SK-N-SH treated with all-trans-retinoic acid at 6 μM for 48 hours (cell line): Measurements from ENCODE around the gene SRRD.

Source experiments
- ARNTL ChIP-seq: fragments of 450-650 bp; formaldehyde crosslinking; IDR thresholded peaks from 2 replicates; pipeline ENCODE4 v1.5.0; 2020; ENCODE audit warnings: low read depth, mild to moderate bottlenecking, moderate library complexity, borderline replicate concordance
- GLIS3 ChIP-seq: fragments of 250-450 bp; sonication (Bioruptor Pico); IDR thresholded peaks from 2 replicates; pipeline ENCODE4 v1.5.0; 2020; ENCODE audit warnings: mild to moderate bottlenecking, moderate library complexity
- OSR1 ChIP-seq: fragments of 250-450 bp; sonication (Bioruptor Pico); IDR thresholded peaks from 2 replicates; pipeline ENCODE4 v1.8.0; 2022; ENCODE audit warnings: moderate library complexity, mild to moderate bottlenecking, inconsistent platforms
- ZFP30 ChIP-seq: fragments of 450-650 bp; formaldehyde crosslinking; IDR thresholded peaks from 2 replicates; pipeline ENCODE4 v1.5.0; 2022; ENCODE audit warnings: mild to moderate bottlenecking, moderate library complexity
- TF ChIP-seq, protein P1 (sequence below): fragments of 250-450 bp; sonication (Bioruptor Pico); IDR thresholded peaks from 2 replicates; pipeline ENCODE4 v1.5.1; 2020; ENCODE audit warnings: low read depth, mild to moderate bottlenecking, moderate library complexity
- TF ChIP-seq, protein P2 (sequence below): fragments of 250-450 bp; sonication (Bioruptor Pico); IDR thresholded peaks from 2 replicates; pipeline ENCODE4 v1.8.0; 2021; ENCODE audit warnings: low read depth, mild to moderate bottlenecking, moderate library complexity, borderline replicate concordance

DNA sequence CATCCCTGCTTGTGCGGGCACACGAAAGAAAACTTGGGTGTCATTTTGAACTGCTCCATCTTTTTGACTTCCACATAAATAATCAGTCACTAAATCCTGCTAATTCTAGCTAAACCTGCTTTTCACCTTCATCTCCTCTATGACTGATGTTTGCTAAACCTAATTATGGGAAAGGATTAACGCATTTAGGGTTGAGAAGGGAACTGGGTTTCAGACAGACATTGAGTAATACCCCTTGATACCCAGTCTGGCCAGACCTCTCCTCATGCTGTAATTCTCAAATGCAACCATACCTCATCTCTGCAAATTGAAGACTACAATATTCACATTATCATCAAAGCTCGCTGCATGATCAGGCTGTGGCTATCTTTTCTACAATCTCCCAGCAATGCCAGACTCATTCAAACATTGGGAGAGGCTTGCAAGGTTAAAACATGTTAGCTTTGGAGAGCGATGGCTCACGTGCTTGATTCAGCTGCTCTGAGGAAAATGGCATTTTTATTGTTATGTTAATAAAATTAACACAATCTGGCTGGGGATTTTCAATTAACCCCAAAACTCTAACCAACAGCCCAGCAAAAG, 2.5 kb upstream of the SRRD start:
- TF ChIP-seq GLIS3 (CRISPR knock-in tag): no peak
- no peak for TF ChIP-seq OSR1 (CRISPR knock-in tag)
- TF ChIP-seq, protein P1, sequence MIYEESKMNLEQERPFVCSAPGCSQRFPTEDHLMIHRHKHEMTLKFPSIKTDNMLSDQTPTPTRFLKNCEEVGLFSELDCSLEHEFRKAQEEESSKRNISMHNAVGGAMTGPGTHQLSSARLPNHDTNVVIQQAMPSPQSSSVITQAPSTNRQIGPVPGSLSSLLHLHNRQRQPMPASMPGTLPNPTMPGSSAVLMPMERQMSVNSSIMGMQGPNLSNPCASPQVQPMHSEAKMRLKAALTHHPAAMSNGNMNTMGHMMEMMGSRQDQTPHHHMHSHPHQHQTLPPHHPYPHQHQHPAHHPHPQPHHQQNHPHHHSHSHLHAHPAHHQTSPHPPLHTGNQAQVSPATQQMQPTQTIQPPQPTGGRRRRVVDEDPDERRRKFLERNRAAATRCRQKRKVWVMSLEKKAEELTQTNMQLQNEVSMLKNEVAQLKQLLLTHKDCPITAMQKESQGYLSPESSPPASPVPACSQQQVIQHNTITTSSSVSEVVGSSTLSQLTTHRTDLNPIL (CRISPR knock-in tag): no peak
- TF ChIP-seq ZFP30 (CRISPR knock-in tag): no peak
- TF ChIP-seq, protein P2, sequence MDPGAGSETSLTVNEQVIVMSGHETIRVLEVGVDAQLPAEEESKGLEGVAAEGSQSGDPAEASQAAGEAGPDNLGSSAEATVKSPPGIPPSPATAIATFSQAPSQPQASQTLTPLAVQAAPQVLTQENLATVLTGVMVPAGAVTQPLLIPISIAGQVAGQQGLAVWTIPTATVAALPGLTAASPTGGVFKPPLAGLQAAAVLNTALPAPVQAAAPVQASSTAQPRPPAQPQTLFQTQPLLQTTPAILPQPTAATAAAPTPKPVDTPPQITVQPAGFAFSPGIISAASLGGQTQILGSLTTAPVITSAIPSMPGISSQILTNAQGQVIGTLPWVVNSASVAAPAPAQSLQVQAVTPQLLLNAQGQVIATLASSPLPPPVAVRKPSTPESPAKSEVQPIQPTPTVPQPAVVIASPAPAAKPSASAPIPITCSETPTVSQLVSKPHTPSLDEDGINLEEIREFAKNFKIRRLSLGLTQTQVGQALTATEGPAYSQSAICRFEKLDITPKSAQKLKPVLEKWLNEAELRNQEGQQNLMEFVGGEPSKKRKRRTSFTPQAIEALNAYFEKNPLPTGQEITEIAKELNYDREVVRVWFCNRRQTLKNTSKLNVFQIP (CRISPR knock-in tag): no peak
- no peak for TF ChIP-seq ARNTL
